PC-3 (cell line): Measurements from ENCODE around the gene DPYSL4. TPM values are rescaled to one million over a fixed set of nuclear protein-coding genes. Genes with fewer than 3 reads are reported as not detected.
A peak's percentile ranks its signal among the peaks of the same experiment; 100 is the strongest.

Experiments used
- ATAC-seq: fragments of 200-7000 bp; cut with Tn5 transposase; 2 replicates; pipeline ENCODE4 v1.9.1; 2020; ENCODE audit warnings: mild to moderate bottlenecking, moderate library complexity
- BruUV-seq: library from RNA; stranded (reverse); fragments of 400-500 nt; replicated peaks from 2 replicates; lab custom pipeline; 2021; lab: Mats Ljungman, UMichigan
- CTCF ChIA-PET: fragments of 300-600 bp; sonication (Branson Sonifier 250); formaldehyde crosslinking; loops from one replicate; lab custom pipeline; 2022; ENCODE audit warnings: antibody characterized with exemption; lab: Charles Lee
- POLR2A ChIA-PET: fragments of 300-600 bp; sonication (Branson Sonifier 250); formaldehyde crosslinking; loops from one replicate; lab custom pipeline; 2022; ENCODE audit warnings: antibody characterized with exemption; ENCODE audit not compliant: unreplicated experiment; lab: Charles Lee
- DNase-seq: peaks from one replicate; pipeline ENCODE4 v3.0.0-alpha.2; 2015
- H2AFZ ChIP-seq: fragments of 300-600 bp; sonication (generic); 2 replicates; pipeline ENCODE4 v1.6.0; 2016; ENCODE audit warnings: antibody characterized with exemption, low read length
- H3F3A ChIP-seq: fragments of 300-600 bp; sonication (generic); one replicate; pipeline ENCODE4 v1.6.0; 2017; ENCODE audit warnings: antibody characterized with exemption, low read length, control low read depth, mild to moderate bottlenecking; ENCODE audit not compliant: unreplicated experiment
- H3K27ac ChIP-seq: fragments of 300-600 bp; sonication (generic); 2 replicates; pipeline ENCODE4 v1.5.1; 2016; ENCODE audit warnings: mild to moderate bottlenecking, low read length
- H3K27me3 ChIP-seq: fragments of 300-600 bp; sonication (generic); 2 replicates; pipeline ENCODE4 v1.6.1; 2016; ENCODE audit warnings: low read length, mixed read lengths
- H3K36me3 ChIP-seq: fragments of 300-600 bp; sonication (generic); 2 replicates; pipeline ENCODE4 v1.6.1; 2016; ENCODE audit warnings: low read depth, mixed run types, low read length, mixed read lengths
- H3K4me1 ChIP-seq: fragments of 300-600 bp; sonication (generic); 2 replicates; pipeline ENCODE4 v1.5.1; 2016; ENCODE audit warnings: low read length; ENCODE audit not compliant: insufficient read depth
- H3K4me2 ChIP-seq: fragments of 300-600 bp; sonication (generic); 2 replicates; pipeline ENCODE4 v1.6.0; 2016; ENCODE audit warnings: low read length
- H3K4me3 ChIP-seq: fragments of 300-600 bp; sonication (generic); 2 replicates; pipeline ENCODE4 v1.5.1; 2016; ENCODE audit warnings: mild to moderate bottlenecking, low read length, mixed read lengths
- H3K79me2 ChIP-seq: fragments of 300-600 bp; sonication (generic); 2 replicates; pipeline ENCODE4 v1.6.1; 2017; ENCODE audit warnings: low read length, mixed read lengths
- H3K9ac ChIP-seq: fragments of 300-600 bp; sonication (generic); 2 replicates; pipeline ENCODE4 v1.6.0; 2016; ENCODE audit warnings: mild to moderate bottlenecking, low read length
- H3K9me2 ChIP-seq: fragments of 300-600 bp; sonication (generic); replicated peaks from 2 replicates; pipeline ENCODE4 v1.6.1; 2016; ENCODE audit warnings: mixed run types, low read length, mixed read lengths
- H3K9me3 ChIP-seq: fragments of 300-600 bp; sonication (generic); 2 replicates; pipeline ENCODE4 v1.6.1; 2016; ENCODE audit warnings: low read length, mixed read lengths
- H4K20me1 ChIP-seq: fragments of 300-600 bp; sonication (generic); 2 replicates; pipeline ENCODE4 v1.6.1; 2016; ENCODE audit warnings: low read length, mixed read lengths
- EZH2 ChIP-seq: fragments of 300-600 bp; sonication (generic); IDR thresholded peaks from one replicate; pipeline ENCODE4 v1.6.1; 2017; ENCODE audit warnings: antibody characterized with exemption, mild to moderate bottlenecking, low read length; ENCODE audit not compliant: unreplicated experiment
- EZH2phosphoT487 ChIP-seq: fragments of 300-600 bp; sonication (generic); IDR thresholded peaks from 2 replicates; pipeline ENCODE4 v1.6.1; 2018; ENCODE audit warnings: mild to moderate bottlenecking, antibody characterized with exemption, low read length, borderline replicate concordance
- intact Hi-C: fragments of 100-400 bp; cut with micrococcal nuclease; formaldehyde crosslinking; loops from 2 replicates; pipeline ENCODE4 v1.9.0; 2023
- total RNA-seq: library from RNA; depleted of rRNA; stranded (reverse); fragments of >200 nt; gene quantifications from 2 replicates; pipeline ENCODE4 v1.2.3, GENCODE V29; 2014
- TF ChIP-seq, protein P1 (sequence below): fragments of 300-600 bp; sonication (generic); conservative IDR thresholded peaks from 2 replicates; pipeline ENCODE4 v1.5.1; 2017; ENCODE audit warnings: antibody characterized with exemption, low read depth, mild to moderate bottlenecking, low read length

DPYSL4 gene
- total RNA-seq, 1 experiment from 2014 or later, result 10.2 TPM

DNA sequence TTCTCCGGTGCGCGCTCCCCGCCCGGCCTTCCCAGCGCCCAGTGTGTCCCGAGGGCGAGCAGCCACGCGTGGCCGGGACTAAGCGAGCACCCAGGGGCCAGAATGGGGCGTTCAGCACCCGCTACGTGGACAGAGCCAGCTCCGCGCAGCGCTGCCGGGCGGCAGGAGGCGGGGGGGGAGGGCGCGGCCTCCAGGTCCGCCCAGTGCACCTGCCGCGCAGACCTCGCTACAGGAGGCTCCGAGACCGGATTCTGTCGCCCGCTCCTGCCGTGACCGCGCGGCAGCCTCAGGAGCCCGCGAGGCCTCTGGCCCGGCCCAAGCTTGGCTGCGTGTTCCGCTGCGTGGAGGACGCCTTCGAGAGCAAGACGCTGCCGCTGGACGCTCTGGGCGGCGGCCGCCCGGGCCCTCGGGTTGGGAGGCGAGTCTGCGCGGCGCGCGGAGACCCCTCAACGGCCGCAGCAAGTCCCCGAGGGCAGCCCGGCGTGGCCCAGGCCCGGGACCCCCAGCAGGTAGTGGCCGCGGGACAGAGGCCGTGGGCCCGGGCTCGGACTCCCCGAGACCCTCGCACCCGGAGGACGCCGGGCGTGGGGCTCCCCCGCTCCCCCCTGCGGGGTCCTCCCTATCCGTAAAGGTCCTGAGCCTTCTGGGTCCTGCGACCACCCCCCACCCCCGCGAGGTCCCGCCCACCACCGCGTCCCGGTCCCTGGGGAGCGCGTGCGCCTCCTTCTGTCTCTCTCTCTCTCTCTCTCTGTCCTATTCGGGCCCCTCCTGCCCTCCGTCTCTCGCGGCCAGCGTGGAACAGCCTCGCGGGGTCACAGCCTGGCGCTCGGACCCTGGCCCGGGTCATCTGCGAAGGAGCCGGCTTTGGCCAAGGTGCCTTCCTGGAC, 904 bp upstream of the DPYSL4 start:
- no peak for TF ChIP-seq EZH2phosphoT487
- no peak for TF ChIP-seq EZH2
- TF ChIP-seq, protein P1, sequence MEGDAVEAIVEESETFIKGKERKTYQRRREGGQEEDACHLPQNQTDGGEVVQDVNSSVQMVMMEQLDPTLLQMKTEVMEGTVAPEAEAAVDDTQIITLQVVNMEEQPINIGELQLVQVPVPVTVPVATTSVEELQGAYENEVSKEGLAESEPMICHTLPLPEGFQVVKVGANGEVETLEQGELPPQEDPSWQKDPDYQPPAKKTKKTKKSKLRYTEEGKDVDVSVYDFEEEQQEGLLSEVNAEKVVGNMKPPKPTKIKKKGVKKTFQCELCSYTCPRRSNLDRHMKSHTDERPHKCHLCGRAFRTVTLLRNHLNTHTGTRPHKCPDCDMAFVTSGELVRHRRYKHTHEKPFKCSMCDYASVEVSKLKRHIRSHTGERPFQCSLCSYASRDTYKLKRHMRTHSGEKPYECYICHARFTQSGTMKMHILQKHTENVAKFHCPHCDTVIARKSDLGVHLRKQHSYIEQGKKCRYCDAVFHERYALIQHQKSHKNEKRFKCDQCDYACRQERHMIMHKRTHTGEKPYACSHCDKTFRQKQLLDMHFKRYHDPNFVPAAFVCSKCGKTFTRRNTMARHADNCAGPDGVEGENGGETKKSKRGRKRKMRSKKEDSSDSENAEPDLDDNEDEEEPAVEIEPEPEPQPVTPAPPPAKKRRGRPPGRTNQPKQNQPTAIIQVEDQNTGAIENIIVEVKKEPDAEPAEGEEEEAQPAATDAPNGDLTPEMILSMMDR, result no peak
- DNase-seq (peak; percentile 66), ATAC-seq (peak; percentile 73)
- BruUV-seq, result no TSS peak
- H3K4me1 ChIP-seq, result peaks cover 3% of the 10 kb centered on the region; the same call in 1 of the 2 replicates
- H3K27me3 ChIP-seq, result no peaks in the 10 kb centered on the region
- no peaks in the 10 kb centered on the region for H4K20me1 ChIP-seq
- intact Hi-C loops, result no loop called here
- no peaks in the 10 kb centered on the region for H3K9me2 ChIP-seq
- no peaks in the 10 kb centered on the region for H3K9me3 ChIP-seq
- H3F3A ChIP-seq, result no peaks in the 10 kb centered on the region
- H3K36me3 ChIP-seq, result no peaks in the 10 kb centered on the region
- H3K4me2 ChIP-seq, result peak overlapping the region; percentile 85
- no peak overlapping the region for H3K27ac ChIP-seq
- no peak overlapping the region for H3K9ac ChIP-seq
- H3K79me2 ChIP-seq, result no peaks in the 10 kb centered on the region
- peak overlapping the region; percentile 59 for H3K4me3 ChIP-seq
- POLR2A ChIA-PET, result no interaction called here
- H2AFZ ChIP-seq, result 0 out of 2 replicates have a peak overlapping the region, but pooled peaks have one; percentile 42
- CTCF ChIA-PET, result no interaction called here

GRCh38 chr10:132187430-132188138, 836 bp downstream of the DPYSL4 start:
- intact Hi-C loops, result no loop called here
- TF ChIP-seq EZH2phosphoT487, result no peak
- TF ChIP-seq, protein P1, result no peak
- TF ChIP-seq EZH2, result no peak
- ATAC-seq (peak; percentile 20), DNase-seq (no peak)
- Histone ChIP-seq H3K27me3 (no peaks in the 10 kb centered on the region), H2AFZ (no peak overlapping the region), H4K20me1 (no peaks in the 10 kb centered on the region), H3K4me2 (peak overlapping the region; percentile 84), H3K79me2 (no peaks in the 10 kb centered on the region), H3K27ac (no peak overlapping the region), H3K36me3 (no peaks in the 10 kb centered on the region), H3K4me3 (peak overlapping the region; percentile 65), H3K9ac (peak overlapping the region; percentile 38; the same call in 1 of the 2 replicates), H3K9me2 (no peaks in the 10 kb centered on the region), H3K4me1 (peaks cover 3% of the 10 kb centered on the region; the same call in 1 of the 2 replicates), H3F3A (no peaks in the 10 kb centered on the region), H3K9me3 (no peaks in the 10 kb centered on the region)
- ChIA-PET CTCF (no interaction called here), POLR2A (no interaction called here)
- BruUV-seq, result no TSS peak
